K562 (cell line): ENCODE results near the gene UGT1A10. TPM values are rescaled to one million over a fixed set of nuclear protein-coding genes. Genes with fewer than 3 reads are reported as not detected.

Source experiments
- ATAC-seq: fragments of 200-7000 bp; cut with Tn5 transposase; 3 replicates; pipeline ENCODE4 v1.9.1; 2020; ENCODE audit warnings: moderate library complexity
- BruUV-seq: library from RNA; stranded (reverse); fragments of 400-500 nt; replicated peaks from 2 replicates; lab custom pipeline; 2021; lab: Mats Ljungman, UMichigan
- CTCF ChIA-PET: fragments of 300-600 bp; formaldehyde crosslinking; extraction: SDS; loops from one replicate; lab custom pipeline; 2021; ENCODE audit warnings: low intra/inter-chr PET ratio; lab: Yijun Ruan, JAX
- POLR2A ChIA-PET: fragments of 300-600, 350-650 bp; sonication (Branson Sonifier 250); formaldehyde crosslinking; extraction: SDS; loops from one replicate; lab custom pipeline; 2021; ENCODE audit warnings: antibody characterized with exemption, inconsistent platforms; lab: Yijun Ruan, JAX
- DNase-seq, 4 experiments: peaks; one replicate each; pipeline versions ENCODE4 v3.0.0 to v3.0.0-alpha.2; 2011 to 2018; ENCODE audit warnings: low spot score in 3 of 4, mixed read lengths in 3 of 4; ENCODE audit errors: extremely low read depth in 1 of 4
- FAIRE-seq: peaks from 2 replicates; lab custom pipeline; 2011; peaks lifted over from hg19 to GRCh38; lab: Jason Lieb, UNC
- H2AFZ ChIP-seq: 2 replicates; pipeline ENCODE4 v1.6.0; 2011; ENCODE audit warnings: low read depth, low read length, control low read depth, inconsistent platforms
- H3K27ac ChIP-seq: fragments of 200-600 bp; 3 replicates; pipeline ENCODE4 v1.8.0; 2011; ENCODE audit warnings: low read depth, mild to moderate bottlenecking, control low read depth, inconsistent platforms, low read length, moderate library complexity, mixed read lengths; ENCODE audit errors: extremely low read depth
- H3K27me3 ChIP-seq, 2 experiments: fragments of 300-600 bp in 1 of 2; 2 replicates in 1 of 2; 3 replicates in 1 of 2; pipeline versions ENCODE4 v1.6.0 to v1.8.0; 2011; ENCODE audit warnings: inconsistent platforms in 2 of 2, low read length in 2 of 2, mild to moderate bottlenecking in 1 of 2, mixed read lengths in 1 of 2, moderate library complexity in 1 of 2; ENCODE audit not compliant: control insufficient read depth in 2 of 2, insufficient read depth in 2 of 2
- H3K36me3 ChIP-seq: fragments of 300-600 bp; 3 replicates; pipeline ENCODE4 v1.8.0; 2011; ENCODE audit warnings: mild to moderate bottlenecking, low read length, inconsistent platforms; ENCODE audit not compliant: control insufficient read depth, insufficient read depth
- H3K4me1 ChIP-seq, 2 experiments: fragments of 200-600 bp in 1 of 2; replicated peaks in 1 of 2; 2 replicates in 1 of 2; 3 replicates in 1 of 2; pipeline versions ENCODE4 v1.5.1 to v1.8.0; 2011; ENCODE audit warnings: inconsistent platforms in 2 of 2, low read length in 2 of 2, mild to moderate bottlenecking in 1 of 2, mixed read lengths in 1 of 2, moderate library complexity in 1 of 2; ENCODE audit not compliant: control insufficient read depth in 2 of 2, insufficient read depth in 2 of 2
- H3K4me2 ChIP-seq: 2 replicates; pipeline ENCODE4 v1.6.1; 2011; ENCODE audit warnings: low read length, control low read depth, inconsistent platforms, mixed read lengths; ENCODE audit not compliant: insufficient read depth
- H3K4me3 ChIP-seq: fragments of 200-600 bp; sonication (generic), shearing (Covaris generic); 2 replicates; pipeline ENCODE4 v1.5.1; 2016; ENCODE audit warnings: control low read depth, inconsistent platforms
- H3K79me2 ChIP-seq: fragments of 200-600 bp; 3 replicates; pipeline ENCODE4 v1.8.0; 2011; ENCODE audit warnings: low read length, inconsistent platforms; ENCODE audit not compliant: control insufficient read depth, insufficient read depth
- H3K9ac ChIP-seq, 2 experiments: 2 replicates each; pipeline versions ENCODE4 v1.6.0 to v1.6.1; 2011; ENCODE audit warnings: low read depth in 2 of 2, low read length in 2 of 2, control low read depth in 1 of 2, inconsistent platforms in 1 of 2, mild to moderate bottlenecking in 1 of 2, mixed read lengths in 1 of 2; ENCODE audit not compliant: insufficient read depth in 1 of 2
- H3K9me1 ChIP-seq: one replicate; pipeline ENCODE4 v1.6.0; 2011; ENCODE audit warnings: inconsistent platforms, mild to moderate bottlenecking, low read length, moderate library complexity; ENCODE audit not compliant: control insufficient read depth, insufficient read depth
- H3K9me3 ChIP-seq: replicated peaks from 2 replicates; pipeline ENCODE4 v1.5.1; 2011; ENCODE audit warnings: low read depth, low read length, inconsistent platforms; ENCODE audit not compliant: control insufficient read depth, insufficient read depth
- H4K20me1 ChIP-seq: replicated peaks from 2 replicates; pipeline ENCODE4 v1.6.1; 2011; ENCODE audit warnings: low read length, inconsistent platforms, mixed read lengths; ENCODE audit not compliant: control insufficient read depth, insufficient read depth
- CTBP1 ChIP-seq: fragments of 450-650 bp; IDR thresholded peaks from 2 replicates; pipeline ENCODE4 v1.6.1; 2016; ENCODE audit warnings: borderline replicate concordance
- ELF2 ChIP-seq: fragments of 250-450 bp; sonication (Bioruptor Pico); IDR thresholded peaks from 2 replicates; pipeline ENCODE4 v1.5.0; 2021; ENCODE audit warnings: mild to moderate bottlenecking
- HOMEZ ChIP-seq: fragments of 250-450 bp; sonication (Bioruptor Pico); IDR thresholded peaks from 2 replicates; pipeline ENCODE4 v1.4.0; 2020; ENCODE audit warnings: mild to moderate bottlenecking, moderate library complexity
- KDM5B ChIP-seq: fragments of 200-600 bp; sonication (generic); IDR thresholded peaks from 2 replicates; pipeline ENCODE4 v1.6.1; 2012; ENCODE audit warnings: low read depth, mild to moderate bottlenecking, moderate library complexity, low read length, control low read depth, inconsistent platforms; ENCODE audit not compliant: insufficient replicate concordance
- NFE2 ChIP-seq: IDR thresholded peaks from 2 replicates; pipeline ENCODE4 v1.6.1; 2014; ENCODE audit warnings: antibody characterized with exemption, low read depth
- NFIX ChIP-seq: fragments of 250-450 bp; sonication (Bioruptor Pico); IDR thresholded peaks from 2 replicates; pipeline ENCODE4 v1.4.0; 2020; ENCODE audit warnings: low read depth, mild to moderate bottlenecking, moderate library complexity
- NR2C2 ChIP-seq, 2 experiments: fragments of 200-800 bp in 1 of 2; sonication (Bioruptor generic) in 1 of 2; sonication (generic) in 1 of 2; formaldehyde crosslinking in 1 of 2; IDR thresholded peaks; 2 replicates each; pipeline versions ENCODE4 v1.6.1 to v1.8.0; 2016 to 2022; ENCODE audit warnings: mild to moderate bottlenecking in 1 of 2, missing compliant biosample characterization in 1 of 2, missing genetic modification characterization in 1 of 2, missing genetic modification reagents in 1 of 2
- NRF1 ChIP-seq, 2 experiments: fragments of 450-650 bp; IDR thresholded peaks in 1 of 2; conservative IDR thresholded peaks in 1 of 2; 2 replicates each; pipeline ENCODE4 v1.6.1; 2014; ENCODE audit warnings: mild to moderate bottlenecking in 2 of 2
- SAFB ChIP-seq: fragments of 200-400 bp; formaldehyde crosslinking; IDR thresholded peaks from 2 replicates; pipeline ENCODE4 v1.6.1; 2017; ENCODE audit warnings: low read depth, low read length, borderline replicate concordance
- SOX6 ChIP-seq: fragments of 450-650 bp; IDR thresholded peaks from 2 replicates; pipeline ENCODE4 v1.6.1; 2014; ENCODE audit warnings: mild to moderate bottlenecking
- THRAP3 ChIP-seq: fragments of 450-650 bp; IDR thresholded peaks from 2 replicates; pipeline ENCODE4 v1.6.1; 2016; ENCODE audit warnings: mild to moderate bottlenecking, inconsistent platforms, borderline replicate concordance
- ZNF551 ChIP-seq: fragments of 250-450 bp; sonication (Bioruptor Pico); IDR thresholded peaks from 2 replicates; pipeline ENCODE4 v1.5.0; 2021; ENCODE audit warnings: mild to moderate bottlenecking, moderate library complexity
- WGBS: fragments of 100-300 bp; shearing (Covaris generic); methylation state at CpG from one replicate; pipeline ENCODE4 v1.1.6; 2016; ENCODE audit warnings: low coverage, mixed read lengths; ENCODE audit not compliant: insufficient coverage; ENCODE audit errors: missing lambda C conversion rate; 5-methylcytosine and 5-hydroxymethylcytosine counted together
- in situ Hi-C: fragments of 300-500 bp; cut with MboI; formaldehyde crosslinking; loops from 4 replicates; pipeline ENCODE4 v1.15.0; 2018; ENCODE audit warnings: inconsistent platforms, mixed read lengths
- intact Hi-C: fragments of 100-400 bp; cut with micrococcal nuclease; formaldehyde crosslinking; loops from 2 replicates; pipeline ENCODE4 v1.14.2; 2022
- polyA plus RNA-seq, 8 experiments: library from polyadenylated mRNA; depleted of rRNA in 4 of 8; stranded (reverse) in 5 of 8; unstranded in 3 of 8; fragments of >200 nt; fragmentation: Nextera tagmentation in 2 of 8; fragmentation: Illumina TruSeq in 1 of 8; extraction: Ambion mirVana in 2 of 8; extraction: Trizol in 1 of 8; gene quantifications; 2 replicates each; pipeline versions ENCODE4 v1.2.1 to v1.2.3, GENCODE V29; 2011 to 2014; ENCODE audit warnings: inconsistent platforms in 1 of 8, missing spikeins in 1 of 8
- total RNA-seq, 7 experiments: library from RNA; depleted of rRNA in 6 of 7; stranded (reverse); fragments of >200 nt in 6 of 7; fragmentation: Illumina TruSeq in 2 of 7; extraction: Trizol in 2 of 7; gene quantifications; 2 replicates each; pipeline versions ENCODE4 v1.2.1 to v1.2.3, GENCODE V29; 2011 to 2021; ENCODE audit warnings: low replicate concordance in 1 of 7
- TF ChIP-seq, protein P1 (sequence below): fragments of 250-450 bp; sonication (Bioruptor Pico); IDR thresholded peaks from 2 replicates; pipeline ENCODE4 v1.5.0; 2021; ENCODE audit warnings: mild to moderate bottlenecking, borderline replicate concordance
- TF ChIP-seq, protein P2 (sequence below), 2 experiments: IDR thresholded peaks in 1 of 2; conservative IDR thresholded peaks in 1 of 2; 2 replicates each; pipeline ENCODE4 v1.6.1; 2016; ENCODE audit warnings: low read depth in 2 of 2, mild to moderate bottlenecking in 1 of 2, missing compliant biosample characterization in 1 of 2, missing genetic modification characterization in 1 of 2, moderate library complexity in 1 of 2

UGT1A10 gene
- total and polyA plus RNA-seq, 9 of the 15 experiments (the other 6 are each of a cell fraction or from before 2014, with no cell fraction given), result not detected

- intact Hi-C loops, result no loop called here
- BruUV-seq, result no TSS peak
- Histone ChIP-seq H3K27ac (no peak overlapping the region), H2AFZ (no peak overlapping the region), H3K79me2 (no peaks in the 10 kb centered on the region), H3K36me3 (no peaks in the 10 kb centered on the region), H3K27me3 (no peaks in the 10 kb centered on the region), H3K9ac (no peak overlapping the region), H3K4me2 (no peak overlapping the region), H4K20me1 (no peaks in the 10 kb centered on the region), H3K4me1 (no peaks in the 10 kb centered on the region), H3K9me3 (no peaks in the 10 kb centered on the region), H3K9me1 (no peaks in the 10 kb centered on the region), H3K4me3 (no peak overlapping the region)
- WGBS, result 0% methylated on average over 1 of the region's 1 CpG
- in situ Hi-C loops, result no loop called here
- no peak for DNase-seq
- no peak for ATAC-seq
- FAIRE-seq, result no peak
- TF ChIP-seq HOMEZ (CRISPR knock-in tag) (no peak), NR2C2 (CRISPR knock-in tag; IDR thresholded peaks at IDR 0.05) (no peak), NR2C2 (tag; IDR thresholded peaks at IDR 0.05) (no peak), SOX6 (no peak), THRAP3 (no peak), KDM5B (no peak), NRF1 (conservative IDR thresholded peaks at IDR 0.05 in 1 of 2, IDR thresholded peaks at IDR 0.05 in 1 of 2) (no peak), CTBP1 (no peak), NFIX (CRISPR knock-in tag) (no peak), ELF2 (CRISPR knock-in tag) (no peak), ZNF551 (CRISPR knock-in tag) (no peak), NFE2 (no peak), SAFB (no peak)
- TF ChIP-seq, protein P1, sequence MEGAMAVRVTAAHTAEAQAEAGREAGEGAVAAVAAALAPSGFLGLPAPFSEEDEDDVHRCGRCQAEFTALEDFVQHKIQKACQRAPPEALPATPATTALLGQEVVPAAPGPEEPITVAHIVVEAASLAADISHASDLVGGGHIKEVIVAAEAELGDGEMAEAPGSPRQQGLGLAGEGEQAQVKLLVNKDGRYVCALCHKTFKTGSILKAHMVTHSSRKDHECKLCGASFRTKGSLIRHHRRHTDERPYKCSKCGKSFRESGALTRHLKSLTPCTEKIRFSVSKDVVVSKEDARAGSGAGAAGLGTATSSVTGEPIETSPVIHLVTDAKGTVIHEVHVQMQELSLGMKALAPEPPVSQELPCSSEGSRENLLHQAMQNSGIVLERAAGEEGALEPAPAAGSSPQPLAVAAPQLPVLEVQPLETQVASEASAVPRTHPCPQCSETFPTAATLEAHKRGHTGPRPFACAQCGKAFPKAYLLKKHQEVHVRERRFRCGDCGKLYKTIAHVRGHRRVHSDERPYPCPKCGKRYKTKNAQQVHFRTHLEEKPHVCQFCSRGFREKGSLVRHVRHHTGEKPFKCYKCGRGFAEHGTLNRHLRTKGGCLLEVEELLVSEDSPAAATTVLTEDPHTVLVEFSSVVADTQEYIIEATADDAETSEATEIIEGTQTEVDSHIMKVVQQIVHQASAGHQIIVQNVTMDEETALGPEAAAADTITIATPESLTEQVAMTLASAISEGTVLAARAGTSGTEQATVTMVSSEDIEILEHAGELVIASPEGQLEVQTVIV, result no peak
- TF ChIP-seq, protein P2, sequence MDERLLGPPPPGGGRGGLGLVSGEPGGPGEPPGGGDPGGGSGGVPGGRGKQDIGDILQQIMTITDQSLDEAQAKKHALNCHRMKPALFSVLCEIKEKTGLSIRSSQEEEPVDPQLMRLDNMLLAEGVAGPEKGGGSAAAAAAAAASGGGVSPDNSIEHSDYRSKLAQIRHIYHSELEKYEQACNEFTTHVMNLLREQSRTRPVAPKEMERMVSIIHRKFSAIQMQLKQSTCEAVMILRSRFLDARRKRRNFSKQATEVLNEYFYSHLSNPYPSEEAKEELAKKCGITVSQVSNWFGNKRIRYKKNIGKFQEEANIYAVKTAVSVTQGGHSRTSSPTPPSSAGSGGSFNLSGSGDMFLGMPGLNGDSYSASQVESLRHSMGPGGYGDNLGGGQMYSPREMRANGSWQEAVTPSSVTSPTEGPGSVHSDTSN (CRISPR knock-in tag; IDR thresholded peaks at IDR 0.05; ENCODE audit: low read depth), result no peak
- TF ChIP-seq, protein P2 (tag; conservative IDR thresholded peaks at IDR 0.05; ENCODE audit: low read depth), result no peak
- CTCF ChIA-PET, result no interaction called here
- POLR2A ChIA-PET, result no interaction called here
Observed at GRCh38 chr2:233663911-233664310, 27.7 kb downstream of the UGT1A10 start.
